A549 (cell line): ENCODE measurements around the gene PYGB. TPM values are rescaled to one million over a fixed set of nuclear protein-coding genes. Genes with fewer than 3 reads are reported as not detected.

ENCODE experiments used
- ATAC-seq, 2 experiments: fragments of 200-7000 bp in 1 of 2; fragments of >200 bp in 1 of 2; cut with Nextera tagmentation in 1 of 2; cut with Tn5 transposase in 1 of 2; 3 replicates each; pipeline versions ENCODE4 v1.8.0 to v1.9.1; 2018 to 2020; ENCODE audit warnings: mild to moderate bottlenecking in 1 of 2, moderate library complexity in 1 of 2
- CTCF ChIA-PET: fragments of 300-600 bp; sonication (Branson Sonifier 250); formaldehyde crosslinking; extraction: SDS; loops from one replicate; lab custom pipeline; 2021; ENCODE audit warnings: antibody characterized with exemption, inconsistent platforms; lab: Yijun Ruan, JAX
- POLR2A ChIA-PET: fragments of 350-600 bp; formaldehyde crosslinking; extraction: SDS; loops from one replicate; lab custom pipeline; 2021; ENCODE audit warnings: antibody characterized with exemption, inconsistent platforms; lab: Yijun Ruan, JAX
- DNase-seq, 2 experiments: peaks; one replicate each; pipeline versions ENCODE4 v3.0.0 to v3.0.0-alpha.2; 2011 to 2016; ENCODE audit warnings: low read depth in 1 of 2, low spot score in 1 of 2
- FAIRE-seq: peaks from 2 replicates; lab custom pipeline; 2011; peaks lifted over from hg19 to GRCh38; lab: Jason Lieb, UNC
- H3K27ac ChIP-seq, 2 experiments: fragments of >200 bp; sonication (Bioruptor Twin); formaldehyde crosslinking; 3 replicates each; pipeline ENCODE4 v1.5.1; 2016 to 2017
- H3K4me1 ChIP-seq: fragments of >200 bp; sonication (Bioruptor Twin); formaldehyde crosslinking; 3 replicates; pipeline ENCODE4 v1.6.1; 2016
- H3K4me2 ChIP-seq: fragments of >200 bp; sonication (Bioruptor Twin); formaldehyde crosslinking; 3 replicates; pipeline ENCODE4 v1.6.1; 2016
- H3K4me3 ChIP-seq: fragments of >200 bp; sonication (Bioruptor Twin); formaldehyde crosslinking; 3 replicates; pipeline ENCODE4 v1.5.1; 2016
- H3K9me3 ChIP-seq: fragments of >200 bp; sonication (Bioruptor Twin); formaldehyde crosslinking; 3 replicates; pipeline ENCODE4 v1.6.1; 2016
- BHLHE40 ChIP-seq: IDR thresholded peaks from 2 replicates; pipeline ENCODE4 v1.6.1; 2012; ENCODE audit warnings: low read depth, low read length, inconsistent platforms
- CBX2 ChIP-seq: fragments of 200-600 bp; sonication (generic); IDR thresholded peaks from 2 replicates; pipeline ENCODE4 v1.6.1; 2016; ENCODE audit warnings: low read depth, mild to moderate bottlenecking, borderline replicate concordance
- CEBPB ChIP-seq, 2 experiments: fragments of >200 bp in 1 of 2; sonication (Bioruptor Twin) in 1 of 2; formaldehyde crosslinking in 1 of 2; IDR thresholded peaks; 2 replicates each; pipeline ENCODE4 v1.6.1; 2012 to 2016
- CHD4 ChIP-seq: fragments of 200-600 bp; sonication (generic); IDR thresholded peaks from 2 replicates; pipeline ENCODE4 v1.6.1; 2016; ENCODE audit warnings: antibody characterized with exemption, mild to moderate bottlenecking, borderline replicate concordance
- EHF ChIP-seq: fragments of 250-450 bp; sonication (Bioruptor Pico); IDR thresholded peaks from 2 replicates; pipeline ENCODE4 v1.5.0; 2020; ENCODE audit warnings: mild to moderate bottlenecking
- FOSL2 ChIP-seq, 2 experiments: fragments of 450-650 bp in 1 of 2; fragments of >200 bp in 1 of 2; sonication (Bioruptor Twin) in 1 of 2; formaldehyde crosslinking; IDR thresholded peaks; 2 replicates each; pipeline versions ENCODE4 v1.5.0 to v1.6.1; 2016 to 2020; ENCODE audit warnings: mild to moderate bottlenecking in 1 of 2, moderate library complexity in 1 of 2
- HES2 ChIP-seq: fragments of >200 bp; sonication (Bioruptor Twin); formaldehyde crosslinking; IDR thresholded peaks from 2 replicates; pipeline ENCODE4 v1.6.1; 2016
- HOXA7 ChIP-seq: fragments of 250-450 bp; sonication (Bioruptor Pico); IDR thresholded peaks from 2 replicates; pipeline ENCODE4 v1.5.0; 2020; ENCODE audit warnings: mild to moderate bottlenecking, moderate library complexity
- JUNB ChIP-seq: fragments of >200 bp; sonication (Bioruptor Twin); formaldehyde crosslinking; IDR thresholded peaks from 2 replicates; pipeline ENCODE4 v1.6.1; 2016
- KDM1A ChIP-seq: fragments of 200-600 bp; sonication (generic); IDR thresholded peaks from 2 replicates; pipeline ENCODE4 v1.6.1; 2016; ENCODE audit warnings: low read depth, mild to moderate bottlenecking
- KDM5A ChIP-seq: fragments of 200-600 bp; sonication (generic); IDR thresholded peaks from 2 replicates; pipeline ENCODE4 v1.6.1; 2016; ENCODE audit warnings: antibody characterized with exemption, mild to moderate bottlenecking
- MAFK ChIP-seq: fragments of 450-650 bp; IDR thresholded peaks from 2 replicates; pipeline ENCODE4 v1.6.1; 2014; ENCODE audit not compliant: partially characterized antibody
- MAZ ChIP-seq: fragments of 150-350 bp; IDR thresholded peaks from 2 replicates; pipeline ENCODE4 v1.6.1; 2014; ENCODE audit warnings: antibody characterized with exemption, low read depth, low read length, borderline replicate concordance
- NFE2L2 ChIP-seq: fragments of 150-350 bp; conservative IDR thresholded peaks from 2 replicates; pipeline ENCODE4 v1.6.1; 2014; ENCODE audit warnings: low read length
- NR3C1 ChIP-seq: fragments of >200 bp; sonication (Bioruptor Twin); formaldehyde crosslinking; IDR thresholded peaks from 3 replicates; pipeline ENCODE4 v1.6.1; 2017
- REST ChIP-seq: fragments of 200-600 bp; sonication (generic); IDR thresholded peaks from 2 replicates; pipeline ENCODE4 v1.6.1; 2016; ENCODE audit warnings: antibody characterized with exemption, mild to moderate bottlenecking, moderate library complexity
- SMC3 ChIP-seq: fragments of >200 bp; sonication (Bioruptor Twin); formaldehyde crosslinking; IDR thresholded peaks from 3 replicates; pipeline ENCODE4 v1.6.1; 2018; ENCODE audit warnings: inconsistent platforms
- USF2 ChIP-seq: fragments of 450-650 bp; IDR thresholded peaks from 2 replicates; pipeline ENCODE4 v1.6.1; 2014; ENCODE audit warnings: antibody characterized with exemption
- ZC3H11A ChIP-seq: fragments of 450-650 bp; IDR thresholded peaks from 2 replicates; pipeline ENCODE4 v1.6.1; 2014; ENCODE audit warnings: antibody characterized with exemption, mild to moderate bottlenecking
- ZFP36 ChIP-seq: fragments of 450-650 bp; IDR thresholded peaks from 2 replicates; pipeline ENCODE4 v1.6.1; 2014; ENCODE audit warnings: borderline replicate concordance; ENCODE audit not compliant: partially characterized antibody
- WGBS: methylation state at CpG from one replicate; pipeline ENCODE4 v1.1.6; 2017; ENCODE audit errors: missing lambda C conversion rate; 5-methylcytosine and 5-hydroxymethylcytosine counted together
- polyA plus RNA-seq, 4 experiments: library from polyadenylated mRNA; depleted of rRNA in 3 of 4; stranded (reverse); fragments of >200 nt; fragmentation: RNase III in 1 of 4; extraction: RNeasy Plus Mini Kit Qiagen cat#74134 plus additional on column Dnase treatment in 1 of 4; gene quantifications; 2 replicates in 3 of 4; 3 replicates in 1 of 4; pipeline ENCODE4 v1.2.3, GENCODE V29; 2011 to 2017

PYGB gene
- polyA plus RNA-seq, 2 of the 4 experiments (the other 2 are of a cell fraction) = 93.2 to 100 TPM

- TF ChIP-seq REST = no peak
- no peak for TF ChIP-seq CEBPB (IDR thresholded peaks at IDR 0.05)
- no peak for TF ChIP-seq NR3C1
- no peak for TF ChIP-seq ZC3H11A
- no peak for TF ChIP-seq USF2
- no peak for TF ChIP-seq MAFK
- TF ChIP-seq MAZ = no peak
- no peak for TF ChIP-seq JUNB
- TF ChIP-seq EHF = no peak
- TF ChIP-seq SMC3 = no peak
- TF ChIP-seq BHLHE40 = no peak
- TF ChIP-seq NFE2L2 = no peak
- no peak for TF ChIP-seq HES2
- no peak for TF ChIP-seq ZFP36
- TF ChIP-seq FOSL2 (IDR thresholded peaks at IDR 0.05) = no peak
- TF ChIP-seq FOSL2 (CRISPR knock-in tag; IDR thresholded peaks at IDR 0.05) = no peak
- TF ChIP-seq CBX2 = no peak
- no peak for TF ChIP-seq HOXA7
- CTCF ChIA-PET = interaction anchor here (0.7 to 8.6 kb wide), 7 partner anchors 13 to 117 kb away, joined by 3 to 42 read pairs (median 3); partner anchors contain the start of gene PYGB
- H3K9me3 ChIP-seq = no peaks in the 10 kb centered on the region
- DNase-seq (no peak), ATAC-seq (no peak), FAIRE-seq (no peak)
- POLR2A ChIA-PET = no interaction called here
- no peaks in the 10 kb centered on the region; the same call in 2 of the 3 replicates for H3K4me1 ChIP-seq
- H3K27ac ChIP-seq = no peak overlapping the region
- no peak overlapping the region for H3K4me3 ChIP-seq
- no peak overlapping the region for H3K4me2 ChIP-seq
- 89% methylated on average over 17 of the region's 22 CpGs for WGBS
Measured at GRCh38 chr20:25282034-25282781, 34.3 kb downstream of the PYGB start.

GRCh38 chr20:25282796-25283195 lies 34.9 kb downstream of the PYGB start:
- no peak overlapping the region for H3K27ac ChIP-seq
- H3K4me3 ChIP-seq = no peak overlapping the region
- H3K4me1 ChIP-seq = no peaks in the 10 kb centered on the region; the same call in 2 of the 3 replicates
- ChIA-PET CTCF (interaction anchor here (0.7 to 8.6 kb wide), 6 partner anchors 12 to 116 kb away, joined by 3 to 42 read pairs (median 6); partner anchors contain the start of gene PYGB), POLR2A (no interaction called here)
- ATAC-seq (0 out of 6 replicates have a peak, but pooled peaks of 1 of the 2 experiments have one; percentile 3), DNase-seq (no peak), FAIRE-seq (no peak)
- H3K4me2 ChIP-seq = no peak overlapping the region
- H3K9me3 ChIP-seq = no peaks in the 10 kb centered on the region
- TF ChIP-seq CHD4 (no peak), KDM5A (no peak), KDM1A (no peak)
- 90% methylated on average over 11 of the region's 11 CpGs for WGBS
